Keratinocyte (primary cell): ENCODE data around the gene ABCG4.
A peak's percentile ranks its signal among the peaks of the same experiment; 100 is the strongest.

Experiments
- CTCF ChIP-seq, 3 experiments: IDR thresholded peaks in 1 of 3; conservative IDR thresholded peaks in 1 of 3; optimal IDR thresholded peaks in 1 of 3; 2 replicates in 2 of 3; 3 replicates in 1 of 3; pipeline versions ENCODE3 to v1.5.1; 2011; ENCODE audit warnings: low read length in 3 of 3, mild to moderate bottlenecking in 3 of 3, moderate library complexity in 2 of 3, control low read depth in 1 of 3, inconsistent platforms in 1 of 3; ENCODE audit not compliant: insufficient read depth in 2 of 3; ENCODE audit errors: extremely low read depth in 1 of 3
- EZH2 ChIP-seq: IDR thresholded peaks from one replicate; pipeline ENCODE4 v1.6.1; 2012; ENCODE audit warnings: inconsistent platforms, mild to moderate bottlenecking, low read length, moderate library complexity

- TF ChIP-seq CTCF (optimal IDR thresholded peaks at IDR 0.05 in 1 of 3, IDR thresholded peaks at IDR 0.05 in 1 of 3, conservative IDR thresholded peaks at IDR 0.05 in 1 of 3; ENCODE audit: extremely low read depth in 1 of 3, insufficient read depth in 2 of 3, low read length in 3 of 3) (peak; percentile 56 to 61 (median 57)), EZH2 (no peak)
These were observed 3.9 kb upstream of the ABCG4 start for GRCh38 chr11:119144825-119145486.
